CD4-positive, alpha-beta T cell treated with Interleukin-15 for 1 hour (primary cell): ENCODE results near the gene IGFL3.
"Not testable (repeated sequence)": the region's sequence is repeated elsewhere in the genome, so short reads cannot be mapped to it uniquely, and the experiment has no call there.

ENCODE experiments used
- DNase-seq: peaks from one replicate; pipeline ENCODE4 v3.0.0-alpha.2; 2020

The IGFL3 gene

DNA sequence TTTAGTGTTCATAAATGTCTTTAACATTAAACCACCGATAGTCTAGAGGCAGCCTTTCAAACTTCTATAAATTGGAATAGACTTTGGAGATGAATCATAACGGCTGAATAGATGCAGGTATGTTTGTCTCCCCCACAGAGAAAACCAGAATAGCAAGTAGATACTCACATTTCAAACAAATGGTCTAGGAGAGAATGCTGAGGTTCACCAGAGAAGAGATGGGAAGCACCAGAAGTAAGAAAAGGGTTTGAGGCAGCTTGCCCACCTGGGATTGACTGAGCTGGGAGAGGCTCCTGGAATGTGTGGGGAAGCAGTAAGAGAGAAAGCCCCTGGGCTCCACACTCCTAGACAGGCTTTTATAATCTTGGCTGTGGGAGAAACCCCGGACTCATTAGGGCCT is 6.4 kb downstream of the IGFL3 start:
- no peak for DNase-seq

DNA sequence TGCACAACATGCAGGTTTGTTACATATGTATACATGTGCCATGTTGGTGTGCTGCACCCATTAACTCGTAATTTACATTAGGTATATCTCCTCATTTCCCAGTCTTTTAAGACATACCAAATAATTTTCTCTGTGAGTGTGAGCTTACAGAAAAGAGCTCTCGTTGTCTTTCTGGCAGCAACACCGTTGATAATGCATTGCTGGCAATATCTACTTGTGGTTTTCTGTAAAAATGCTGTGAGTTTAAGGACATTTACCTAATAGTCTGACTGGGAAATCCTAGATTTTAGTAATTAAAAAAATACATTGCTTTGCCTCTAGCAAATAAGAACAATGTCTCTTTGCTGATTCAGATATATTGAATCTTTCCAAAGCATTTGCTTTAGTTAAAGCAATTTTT is 8.4 kb downstream of the IGFL3 start:
- DNase-seq = no peak

GRCh38 chr19:46115396-46116106 is 8.9 kb downstream of the IGFL3 start:
- no peak for DNase-seq

DNA sequence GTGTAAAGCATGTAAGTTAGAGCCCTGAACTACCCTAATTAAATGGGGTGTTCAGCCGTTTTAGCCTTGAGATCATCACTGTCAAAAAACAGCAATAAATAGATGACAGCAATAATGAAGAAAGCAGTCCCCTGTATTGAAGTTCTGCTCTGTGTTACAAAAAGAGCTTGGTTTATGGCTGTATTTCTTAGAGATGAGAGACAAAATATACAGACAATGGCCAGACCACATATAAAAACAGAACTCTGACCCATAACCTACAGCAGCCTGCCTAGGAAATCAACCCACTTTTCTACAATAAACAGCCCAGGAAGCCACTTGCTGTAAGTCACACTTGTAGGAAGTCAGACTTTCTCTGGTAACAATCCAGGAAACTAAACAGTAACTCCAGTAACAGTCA is 10.8 kb downstream of the IGFL3 start:
- DNase-seq = no peak

- DNase-seq = no peak
Measured at GRCh38 chr19:46112527-46112926, 12.0 kb downstream of the IGFL3 start.

DNA sequence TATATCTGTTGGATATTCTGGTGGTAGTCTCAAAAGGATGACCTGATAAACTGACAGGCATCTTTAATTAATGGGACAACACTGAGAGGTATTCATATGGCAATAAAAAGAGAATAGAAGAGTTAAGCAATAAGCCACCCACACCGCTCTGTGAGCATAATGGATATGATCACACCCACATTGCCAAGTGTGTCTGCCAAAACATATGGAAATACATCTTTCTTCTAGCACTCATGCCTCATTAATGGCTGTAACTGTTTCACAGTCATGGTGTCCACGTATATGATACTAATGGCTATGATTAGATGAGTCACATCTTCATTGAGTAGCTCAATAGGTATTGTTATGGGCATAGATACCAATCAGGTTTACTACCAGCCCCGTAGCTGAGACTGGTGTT is 13.1 kb downstream of the IGFL3 start:
- no peak for DNase-seq

DNA sequence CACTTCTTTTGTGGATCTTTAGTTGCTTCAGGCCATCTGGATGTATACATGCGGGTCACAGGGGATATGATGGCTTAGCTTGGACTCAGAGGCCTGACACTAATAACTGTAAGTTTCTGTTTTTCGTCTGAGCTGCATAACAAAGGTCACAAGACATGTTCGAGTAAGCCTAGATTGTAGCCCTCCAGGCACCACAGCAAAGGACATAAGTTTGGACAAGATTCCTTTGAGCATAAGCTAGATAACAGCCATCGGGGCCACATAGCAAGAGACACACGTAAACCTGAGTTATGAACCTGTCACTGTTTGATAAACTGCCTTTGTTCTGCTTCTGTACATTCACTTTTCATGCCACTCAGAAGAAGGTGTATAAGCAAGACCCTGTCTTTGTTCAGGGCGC is 14.6 kb downstream of the IGFL3 start:
- DNase-seq = no peak

DNA sequence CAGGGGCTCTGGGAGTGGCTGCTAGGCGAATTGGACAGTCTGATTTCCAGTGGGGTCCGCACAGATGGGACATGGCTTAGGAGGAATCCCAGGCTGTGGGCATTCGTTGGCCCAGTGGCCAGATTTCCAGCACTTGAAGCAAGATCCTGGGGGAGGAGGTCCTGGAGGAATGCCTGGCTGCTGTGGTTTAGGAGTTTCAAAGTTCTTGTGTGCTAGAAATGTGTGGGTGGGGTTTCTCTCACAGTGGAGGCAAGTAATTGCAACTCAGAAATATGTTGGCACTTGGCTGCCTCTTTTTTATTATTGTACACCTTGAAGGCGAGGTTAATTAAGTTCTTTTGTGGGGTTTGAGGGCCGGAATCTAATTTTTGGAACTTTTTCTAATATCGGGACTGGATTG is 17.1 kb downstream of the IGFL3 start:
- no peak for DNase-seq

GRCh38 chr19:46102333-46102732 is 22.2 kb downstream of the IGFL3 start:
- DNase-seq = not testable (repeated sequence)

DNA sequence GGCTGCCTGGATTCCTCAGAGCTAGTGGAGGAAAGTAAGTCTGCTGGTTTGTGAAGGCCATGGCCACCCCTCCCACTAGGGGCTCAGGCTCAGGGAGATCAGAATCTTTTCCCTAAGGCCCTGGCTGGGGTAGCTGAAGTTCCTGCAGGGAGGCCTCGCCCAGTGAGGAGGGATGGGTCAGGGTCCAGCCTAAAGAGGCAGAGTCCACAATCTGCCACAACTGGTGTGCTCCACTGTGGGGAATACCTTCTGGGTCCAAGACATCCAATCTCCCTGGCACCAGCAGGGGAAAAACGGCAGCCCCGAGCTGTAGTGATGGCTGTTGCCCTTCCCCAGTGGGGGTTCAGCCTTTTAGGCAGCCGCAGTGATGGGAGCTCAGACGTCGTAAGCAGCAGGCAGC is 23.2 kb downstream of the IGFL3 start:
- no peak for DNase-seq

DNA sequence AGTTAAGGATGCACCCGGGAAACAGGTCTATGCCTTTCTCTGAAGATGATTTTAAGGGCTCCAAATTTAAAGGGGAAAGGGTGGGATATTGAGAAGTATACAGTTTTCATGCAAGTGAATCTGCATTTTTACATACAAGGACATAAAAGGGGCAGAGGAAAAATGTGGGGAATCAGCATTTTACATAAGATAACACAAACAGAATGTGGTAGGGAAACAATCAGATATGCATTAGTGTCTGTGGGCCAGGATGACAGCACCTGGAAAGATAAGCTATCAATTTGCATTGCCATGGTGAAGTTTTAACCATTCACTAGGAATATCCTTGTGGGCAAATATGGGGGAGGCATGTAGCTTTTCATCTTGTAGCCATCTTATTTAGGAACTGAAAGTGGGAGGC is 24.1 kb downstream of the IGFL3 start:
- DNase-seq = no peak

DNA sequence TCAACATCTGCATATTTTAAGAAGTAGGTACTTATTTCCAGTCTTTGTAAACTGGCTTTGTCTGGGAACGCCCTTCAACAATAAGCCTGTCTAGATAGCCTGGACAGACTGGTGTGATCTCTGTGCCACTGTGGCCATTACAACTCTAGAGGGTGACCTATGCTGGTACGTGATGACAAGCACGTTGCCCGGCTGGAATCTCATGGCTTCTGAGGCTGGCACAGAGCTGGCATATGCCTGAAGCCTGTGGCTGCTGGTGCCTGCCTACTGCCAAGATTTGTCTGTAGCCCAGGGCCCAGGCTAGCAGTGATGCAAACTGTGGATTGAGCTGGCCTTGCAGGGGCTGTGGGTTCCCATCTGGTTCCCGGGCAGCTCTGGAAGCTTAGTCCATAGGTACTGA is 34.0 kb downstream of the IGFL3 start:
- DNase-seq = no peak

DNA sequence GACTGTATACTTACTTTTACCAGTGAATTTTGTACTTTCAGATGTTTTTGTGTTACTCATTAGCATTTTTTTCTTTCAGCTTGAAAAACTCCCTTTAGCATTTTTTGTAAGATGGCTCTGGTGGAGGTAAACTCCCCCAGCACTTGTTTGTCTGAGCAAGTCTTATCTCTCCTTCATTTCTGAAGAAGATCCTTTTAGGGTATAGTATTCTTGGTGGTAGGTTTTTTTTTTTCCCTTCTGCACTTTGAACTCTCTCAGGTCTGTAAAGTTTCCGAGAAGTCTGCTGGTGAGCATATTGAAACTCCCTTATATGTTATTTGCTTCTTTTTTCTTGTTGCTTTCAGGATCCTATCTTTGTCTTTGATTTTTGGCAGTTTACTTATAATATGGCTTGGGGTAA is 35.1 kb downstream of the IGFL3 start:
- DNase-seq = no peak

GRCh38 chr19:46088101-46088500 is 36.4 kb downstream of the IGFL3 start:
- DNase-seq = no peak

DNA sequence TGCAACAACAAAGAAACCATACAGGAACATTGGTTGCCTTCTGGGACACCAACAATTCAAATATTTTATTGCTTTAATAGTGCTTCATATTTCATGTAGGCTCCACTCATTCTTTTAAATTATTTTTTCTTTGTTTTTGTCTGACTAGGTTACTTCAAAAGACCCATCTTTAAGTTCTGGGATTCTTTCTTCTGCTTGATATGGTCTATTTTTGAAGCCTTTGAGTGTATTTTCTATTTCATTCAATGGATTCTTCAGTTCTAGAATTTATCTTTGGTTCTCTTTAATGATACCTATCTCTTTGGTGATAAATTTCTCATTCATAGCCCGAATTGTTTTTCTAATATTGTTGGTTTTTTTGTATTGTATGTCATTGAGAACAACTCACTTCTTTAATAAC is 38.6 kb downstream of the IGFL3 start:
- DNase-seq = no peak

DNA sequence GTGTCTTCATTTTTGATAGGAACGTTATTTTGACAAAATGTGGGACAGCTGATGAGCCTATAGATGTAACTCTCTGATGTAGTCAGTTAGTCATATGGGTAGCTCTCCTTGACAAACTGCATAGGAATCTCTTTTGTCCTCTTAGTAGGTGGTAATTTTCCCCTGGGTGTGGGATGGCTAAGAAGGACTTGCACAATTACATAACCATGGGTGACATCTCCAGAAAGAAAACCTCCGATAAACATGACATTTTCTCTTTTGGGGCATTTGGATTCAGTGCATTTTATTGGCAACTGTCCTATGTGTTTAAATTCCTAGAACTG is 41.8 kb downstream of the IGFL3 start:
- DNase-seq = no peak

DNA sequence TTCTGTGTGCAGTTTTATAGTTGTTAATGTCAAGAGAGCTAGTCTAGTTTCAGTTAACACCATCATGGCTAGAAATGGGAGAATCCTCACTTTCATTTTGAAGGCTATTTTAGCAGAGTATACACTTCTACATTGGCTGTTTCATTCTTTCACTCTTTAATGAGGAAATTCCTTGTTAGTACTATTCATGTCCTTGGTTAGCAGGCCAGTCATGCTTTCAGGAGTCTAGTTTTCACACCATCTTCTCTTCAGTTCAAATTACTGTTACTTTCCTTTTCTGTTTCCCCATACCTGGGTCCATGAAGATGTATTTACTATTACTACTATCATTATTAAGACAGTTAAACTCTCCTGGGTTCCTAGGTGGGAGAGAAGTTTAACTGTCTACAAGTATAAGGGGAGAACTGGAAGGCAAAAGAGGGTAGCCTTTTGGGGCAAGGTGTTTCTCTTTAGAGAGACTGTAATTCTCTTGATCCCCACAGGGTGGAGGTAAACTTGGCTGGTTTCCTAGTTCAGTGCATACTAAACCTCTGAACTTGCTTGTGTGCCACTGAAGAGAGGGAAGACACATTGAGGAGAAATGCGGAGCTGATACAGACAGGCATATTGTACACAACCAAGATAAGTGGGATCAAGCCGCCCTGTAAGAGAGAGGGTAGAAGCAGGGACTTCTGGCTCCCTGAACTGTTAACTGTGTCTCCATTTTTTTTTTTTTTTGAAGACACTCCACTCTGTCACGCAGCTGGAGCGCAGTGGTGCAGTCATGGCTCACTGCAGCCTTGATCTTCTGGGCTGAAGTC is 42.4 kb downstream of the IGFL3 start:
- DNase-seq = no peak

GRCh38 chr19:46080561-46080960 is 43.9 kb downstream of the IGFL3 start:
- no peak for DNase-seq

DNA sequence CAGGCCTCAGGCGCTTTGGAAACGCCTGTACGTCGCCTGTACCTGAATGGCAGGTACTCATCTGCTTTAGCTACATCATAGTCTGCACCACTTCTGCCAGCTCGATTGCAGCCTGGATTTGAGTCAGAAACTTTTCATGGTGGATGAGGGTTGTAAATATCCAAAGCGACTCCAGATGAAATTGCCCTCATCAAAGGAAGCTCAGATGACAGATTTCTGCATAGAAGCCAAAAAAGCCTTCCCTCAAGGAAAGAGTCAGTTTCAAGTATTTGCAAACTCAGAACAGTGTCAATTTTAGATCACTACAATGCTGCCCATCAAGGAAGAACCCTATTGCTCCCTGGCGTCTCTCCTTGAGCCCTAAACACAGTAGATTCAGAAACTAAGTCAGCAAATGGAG is 44.9 kb downstream of the IGFL3 start:
- no peak for DNase-seq

DNA sequence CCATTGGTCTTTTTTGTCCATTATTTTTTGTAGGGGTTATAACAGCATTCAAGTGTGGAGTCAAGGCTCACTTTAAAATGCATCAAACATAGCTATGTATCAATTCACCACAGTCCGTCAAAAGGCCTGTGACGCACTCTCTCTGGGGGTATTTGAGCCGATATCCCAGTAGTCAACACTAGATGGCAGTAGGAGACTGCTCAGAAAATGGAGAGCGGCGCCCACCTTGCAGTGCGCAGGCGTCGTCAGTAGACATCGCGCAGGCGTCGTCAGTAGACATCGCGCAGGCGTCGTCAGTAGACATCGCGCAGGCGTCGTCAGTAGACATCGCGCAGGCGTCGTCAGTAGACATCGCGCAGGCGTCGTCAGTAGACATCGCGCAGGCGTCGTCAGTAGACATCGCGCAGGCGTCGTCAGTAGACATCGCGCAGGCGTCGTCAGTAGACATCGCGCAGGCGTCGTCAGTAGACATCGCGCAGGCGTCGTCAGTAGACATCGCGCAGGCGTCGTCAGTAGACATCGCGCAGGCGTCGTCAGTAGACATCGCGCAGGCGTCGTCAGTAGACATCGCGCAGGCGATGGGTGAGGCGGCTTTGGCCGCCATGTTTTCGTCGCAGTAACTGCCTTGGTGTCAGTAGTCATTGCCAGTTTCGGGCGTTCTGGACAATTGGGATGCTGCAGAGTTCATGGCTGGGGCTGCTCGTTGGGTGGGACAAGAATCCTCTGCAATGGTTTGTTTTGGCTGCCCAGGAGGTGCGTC is 45.7 kb downstream of the IGFL3 start:
- DNase-seq = not testable (repeated sequence)

- DNase-seq = no peak
Measured at GRCh38 chr19:46077815-46078167, 46.7 kb downstream of the IGFL3 start.

- no peak for DNase-seq
Measured at GRCh38 chr19:46076951-46077814, 47.3 kb downstream of the IGFL3 start.
